Erythroblast (primary cell): ENCODE data around the gene CACNA1C.

Source experiments
- GATA1 ChIP-seq: IDR thresholded peaks from 2 replicates; pipeline ENCODE4 v1.6.1; 2011; ENCODE audit warnings: low read depth, mild to moderate bottlenecking, control low read depth, low read length, moderate library complexity
- POLR2A ChIP-seq: IDR thresholded peaks from 2 replicates; pipeline ENCODE4 v1.6.1; 2011; ENCODE audit warnings: mild to moderate bottlenecking, low read length

DNA sequence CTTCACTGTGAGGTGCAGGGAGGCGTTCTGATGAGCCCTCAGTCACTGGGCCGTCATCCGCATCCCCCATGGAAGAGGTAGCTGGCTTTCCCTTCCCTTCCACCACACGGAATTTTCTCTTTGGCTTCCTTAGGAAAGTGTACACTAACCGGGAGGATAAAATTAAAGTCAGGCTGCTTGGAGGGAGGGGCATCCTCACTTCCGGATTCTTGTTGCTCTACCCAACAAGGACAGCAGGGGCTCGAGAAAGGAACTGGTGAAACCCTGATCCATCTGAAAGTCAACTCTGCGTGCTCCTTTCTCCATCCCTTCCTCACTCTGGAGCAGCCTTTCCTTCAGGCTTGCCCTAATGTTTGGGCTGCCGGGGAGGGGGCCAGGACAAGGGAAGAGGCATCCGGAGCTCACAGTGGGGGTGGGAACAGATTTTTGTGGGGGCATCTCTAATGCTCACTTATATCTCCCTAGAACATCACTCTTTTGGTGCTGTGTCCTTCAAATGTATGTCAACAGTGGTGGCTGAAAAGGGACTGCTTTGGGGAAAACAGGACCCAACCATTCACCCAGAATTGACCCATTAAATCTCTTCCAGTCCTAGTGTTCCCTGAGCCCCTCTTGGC is 640.6 kb downstream of the CACNA1C start:
- TF ChIP-seq POLR2A: no peak
- TF ChIP-seq GATA1: no peak
